Muscle layer of duodenum (tissue), 2 donors: ENCODE measurements around the gene RNF44.
A peak's percentile ranks its signal among the peaks of the same experiment; 100 is the strongest.

ENCODE experiments used
- H3K27ac ChIP-seq: one replicate; pipeline ENCODE4 v1.7.0; 2013; ENCODE audit warnings: mild to moderate bottlenecking, low read length
- H3K27me3 ChIP-seq: one replicate; pipeline ENCODE4 v1.7.0; 2013; ENCODE audit warnings: low read depth, mild to moderate bottlenecking, control low read depth, low read length
- H3K36me3 ChIP-seq, 2 donors: one replicate each; pipeline ENCODE4 v1.7.0; 2013; ENCODE audit warnings: low read length in 2 of 2, control low read depth in 1 of 2, mild to moderate bottlenecking in 1 of 2; ENCODE audit not compliant: insufficient read depth in 2 of 2, control insufficient read depth in 1 of 2
- H3K4me1 ChIP-seq, 2 donors: one replicate each; pipeline ENCODE4 v1.7.0; 2013; ENCODE audit warnings: low read length in 2 of 2, mild to moderate bottlenecking in 2 of 2, control low read depth in 1 of 2, moderate library complexity in 1 of 2; ENCODE audit not compliant: insufficient read depth in 2 of 2, control insufficient read depth in 1 of 2
- H3K4me3 ChIP-seq, 2 donors: one replicate each; pipeline ENCODE4 v1.7.0; 2013; ENCODE audit warnings: low read length in 2 of 2, low read depth in 1 of 2, mild to moderate bottlenecking in 1 of 2
- H3K9me3 ChIP-seq, 2 donors: one replicate each; pipeline ENCODE4 v1.7.0; 2013; ENCODE audit warnings: low read length in 2 of 2, control low read depth in 1 of 2, mild to moderate bottlenecking in 1 of 2; ENCODE audit not compliant: control insufficient read depth in 1 of 2
- donor health status: healthy.

Gene RNF44

GRCh38 chr5:176550275-176550831, 13.2 kb upstream of the RNF44 start:
- Histone ChIP-seq H3K27me3 (peaks cover 3% of the 10 kb centered on the region), H3K36me3 (no peaks in the 10 kb centered on the region), H3K4me1 (no peaks in the 10 kb centered on the region), H3K9me3 (no peaks in the 10 kb centered on the region), H3K4me3 (peak overlapping the region in 1 of 2 donors; percentile 42), H3K27ac (peak overlapping the region; percentile 69)

GRCh38 chr5:176549871-176550270, 12.7 kb upstream of the RNF44 start:
- H3K4me1 ChIP-seq: peaks cover 0 to under 1% of the 10 kb centered on the region in 2 donors
- H3K27me3 ChIP-seq: peaks cover 3% of the 10 kb centered on the region
- H3K4me3 ChIP-seq: peak overlapping the region in 1 of 2 donors; percentile 42
- H3K9me3 ChIP-seq: no peaks in the 10 kb centered on the region
- no peaks in the 10 kb centered on the region for H3K36me3 ChIP-seq
- H3K27ac ChIP-seq: peak overlapping the region; percentile 69

- no peaks in the 10 kb centered on the region for H3K36me3 ChIP-seq
- H3K27ac ChIP-seq: peak within 1 kb of the TSS; percentile 77
- peaks cover 3% of the 10 kb centered on the region for H3K27me3 ChIP-seq
- no peaks in the 10 kb centered on the region for H3K9me3 ChIP-seq
- H3K4me3 ChIP-seq: peak within 1 kb of the TSS in 1 of 2 donors; percentile 42
- H3K4me1 ChIP-seq: peaks cover 0 to 7% of the 10 kb centered on the region in 2 donors
Measured at GRCh38 chr5:176548967-176549444, 11.8 kb upstream of the RNF44 start, which contains the start of gene CDHR2. TSS of gene CDHR2 (plus strand) at chr5:176549342. CDS start at chr5:176565353, 16,011 bp downstream.

- Histone ChIP-seq H3K4me1 (peaks cover 0 to 9% of the 10 kb centered on the region in 2 donors), H3K27me3 (peaks cover 2% of the 10 kb centered on the region), H3K27ac (peak overlapping the region; percentile 83), H3K4me3 (no peak overlapping the region), H3K36me3 (no peaks in the 10 kb centered on the region), H3K9me3 (no peaks in the 10 kb centered on the region)
Measured at GRCh38 chr5:176547802-176548201, 10.6 kb upstream of the RNF44 start.

- Histone ChIP-seq H3K27ac (peak overlapping the region; percentile 96), H3K4me1 (peaks cover 8 to 20% of the 10 kb centered on the region in 2 donors), H3K9me3 (no peaks in the 10 kb centered on the region), H3K4me3 (no peak overlapping the region), H3K36me3 (no peaks in the 10 kb centered on the region), H3K27me3 (no peaks in the 10 kb centered on the region)
Measured at GRCh38 chr5:176545737-176546509, 8.7 kb upstream of the RNF44 start.

GRCh38 chr5:176545388-176545736, 8.2 kb upstream of the RNF44 start:
- H3K4me3 ChIP-seq: no peak overlapping the region
- H3K27ac ChIP-seq: peak overlapping the region; percentile 96
- peaks cover 8 to 20% of the 10 kb centered on the region in 2 donors for H3K4me1 ChIP-seq
- H3K27me3 ChIP-seq: no peaks in the 10 kb centered on the region
- H3K36me3 ChIP-seq: no peaks in the 10 kb centered on the region
- no peaks in the 10 kb centered on the region for H3K9me3 ChIP-seq

GRCh38 chr5:176543428-176544182, 6.4 kb upstream of the RNF44 start:
- peak overlapping the region; percentile 96 for H3K27ac ChIP-seq
- H3K4me1 ChIP-seq: peaks cover 8 to 20% of the 10 kb centered on the region in 2 donors
- H3K36me3 ChIP-seq: no peaks in the 10 kb centered on the region
- peak overlapping the region; percentile 84 to 85 for H3K4me3 ChIP-seq
- H3K27me3 ChIP-seq: no peaks in the 10 kb centered on the region
- H3K9me3 ChIP-seq: no peaks in the 10 kb centered on the region

- Histone ChIP-seq H3K36me3 (no peaks in the 10 kb centered on the region), H3K4me3 (peak overlapping the region; percentile 64 to 84), H3K27me3 (no peaks in the 10 kb centered on the region), H3K9me3 (no peaks in the 10 kb centered on the region), H3K27ac (peak overlapping the region; percentile 67), H3K4me1 (peaks cover 13 to 26% of the 10 kb centered on the region in 2 donors)
Measured at GRCh38 chr5:176542596-176543427, 5.6 kb upstream of the RNF44 start.

- Histone ChIP-seq H3K36me3 (no peaks in the 10 kb centered on the region), H3K4me3 (peak overlapping the region; percentile 64 to 75), H3K9me3 (no peaks in the 10 kb centered on the region), H3K4me1 (peaks cover 13 to 26% of the 10 kb centered on the region in 2 donors), H3K27me3 (no peaks in the 10 kb centered on the region), H3K27ac (peak overlapping the region; percentile 67)
Measured at GRCh38 chr5:176542135-176542595, 5.0 kb upstream of the RNF44 start.

- H3K9me3 ChIP-seq: no peaks in the 10 kb centered on the region
- H3K27me3 ChIP-seq: no peaks in the 10 kb centered on the region
- peak overlapping the region; percentile 67 for H3K27ac ChIP-seq
- peaks cover 13 to 26% of the 10 kb centered on the region in 2 donors for H3K4me1 ChIP-seq
- H3K4me3 ChIP-seq: peak overlapping the region in 1 of 2 donors; percentile 64
- H3K36me3 ChIP-seq: no peaks in the 10 kb centered on the region
Measured at GRCh38 chr5:176541338-176542134, 4.3 kb upstream of the RNF44 start.
